Vagina (tissue), 2 donors: ENCODE measurements around the gene ERCC6L2.

Experiments
- CTCF ChIP-seq, 3 experiments: fragments of 450-650 bp in 2 of 3; fragments of 200-600 bp in 1 of 3; sonication (generic) in 1 of 3; IDR thresholded peaks; one replicate each; pipeline ENCODE4 v1.5.1; 2017 to 2019; ENCODE audit warnings: antibody characterized with exemption in 3 of 3, mild to moderate bottlenecking in 2 of 3, moderate library complexity in 2 of 3
- POLR2A ChIP-seq, 2 donors: fragments of 450-650 bp; IDR thresholded peaks; one replicate each; pipeline ENCODE4 v1.6.1; 2017; ENCODE audit warnings: antibody characterized with exemption in 2 of 2, mild to moderate bottlenecking in 2 of 2, moderate library complexity in 2 of 2

- TF ChIP-seq CTCF (IDR thresholded peaks at IDR 0.05) (no peak), POLR2A (IDR thresholded peaks at IDR 0.05) (no peak)
Measured at GRCh38 chr9:95940265-95940664, 64.8 kb downstream of the ERCC6L2 start.
